ENCODE measurements around the gene GUF1. TPM values are rescaled to one million over a fixed set of nuclear protein-coding genes. Genes with fewer than 3 reads are reported as not detected.

GUF1 gene
- total RNA-seq, 1 experiment from 2014 or later = 18.6 TPM

GRCh38 chr4:44720371-44720770 is 42.2 kb downstream of the GUF1 start:
- Histone ChIP-seq H3K4me1 (replicated peaks; ENCODE audit: insufficient read depth) (peaks cover 6% of the 10 kb centered on the region; the same call in 1 of the 2 replicates), H3F3A (ENCODE audit: insufficient read depth, low read depth) (no peaks in the 10 kb centered on the region), H3K27me3 (ENCODE audit: insufficient read depth, low read depth) (no peaks in the 10 kb centered on the region), H2AFZ (no peak overlapping the region), H3K4me3 (no peak overlapping the region), H3K27ac (no peak overlapping the region), H3K36me3 (ENCODE audit: low read depth) (no peaks in the 10 kb centered on the region), H3K79me2 (ENCODE audit: low read depth) (peaks cover 13% of the 10 kb centered on the region), H3K4me2 (no peak overlapping the region), H3K9me2 (ENCODE audit: insufficient read depth) (no peaks in the 10 kb centered on the region), H3K9me3 (ENCODE audit: insufficient read depth, low read depth) (no peaks in the 10 kb centered on the region), H4K20me1 (ENCODE audit: insufficient read depth) (no peaks in the 10 kb centered on the region; the same call in 1 of the 2 replicates)
- no TSS peak for BruUV-seq (replicated peaks)
- POLR2A ChIA-PET (ENCODE audit: unreplicated experiment) = no interaction called here
- CTCF ChIA-PET = no interaction called here
- DNase-seq = no peak
- intact Hi-C loops (cut with micrococcal nuclease; ENCODE audit: unreplicated experiment) = loop anchor here (1.0 kb wide), 1 partner anchor 25 kb away; no protein-coding TSS in a partner anchor
- TF ChIP-seq EZH2 (IDR thresholded peaks at IDR 0.05; ENCODE audit: low read depth) (no peak), CTCF (conservative IDR thresholded peaks at IDR 0.05) (no peak)

- Histone ChIP-seq H3F3A (ENCODE audit: insufficient read depth, low read depth) (no peaks in the 10 kb centered on the region), H3K9me3 (ENCODE audit: insufficient read depth, low read depth) (no peaks in the 10 kb centered on the region), H3K4me1 (replicated peaks; ENCODE audit: insufficient read depth) (peaks cover 12% of the 10 kb centered on the region; the same call in 1 of the 2 replicates), H3K79me2 (ENCODE audit: low read depth) (peaks cover 20% of the 10 kb centered on the region), H3K27me3 (ENCODE audit: insufficient read depth, low read depth) (no peaks in the 10 kb centered on the region), H3K4me2 (no peak overlapping the region), H4K20me1 (ENCODE audit: insufficient read depth) (no peaks in the 10 kb centered on the region; the same call in 1 of the 2 replicates), H3K4me3 (no peak overlapping the region), H3K9me2 (ENCODE audit: insufficient read depth) (no peaks in the 10 kb centered on the region), H3K27ac (no peak overlapping the region), H2AFZ (no peak overlapping the region), H3K36me3 (ENCODE audit: low read depth) (no peaks in the 10 kb centered on the region)
- no peak for DNase-seq
- intact Hi-C loops (cut with micrococcal nuclease; ENCODE audit: unreplicated experiment) = no loop called here
- BruUV-seq (replicated peaks) = no TSS peak
- ChIA-PET POLR2A (ENCODE audit: unreplicated experiment) (no interaction called here), CTCF (no interaction called here)
- TF ChIP-seq CTCF (conservative IDR thresholded peaks at IDR 0.05) = no peak
- TF ChIP-seq EZH2 (IDR thresholded peaks at IDR 0.05; ENCODE audit: low read depth) = no peak
These were observed 43.8 kb downstream of the GUF1 start for GRCh38 chr4:44722001-44722400.

- Histone ChIP-seq H2AFZ (peak overlapping the region; percentile 98; the same call in 1 of the 2 replicates), H3K4me2 (peak overlapping the region; percentile 94), H3K4me3 (peak overlapping the region; percentile 89), H3K4me1 (replicated peaks; ENCODE audit: insufficient read depth) (peaks cover 18% of the 10 kb centered on the region; the same call in 1 of the 2 replicates), H3K79me2 (ENCODE audit: low read depth) (peaks cover 20% of the 10 kb centered on the region), H3K9me2 (ENCODE audit: insufficient read depth) (no peaks in the 10 kb centered on the region), H4K20me1 (ENCODE audit: insufficient read depth) (no peaks in the 10 kb centered on the region; the same call in 1 of the 2 replicates), H3K27me3 (ENCODE audit: insufficient read depth, low read depth) (no peaks in the 10 kb centered on the region), H3K9me3 (ENCODE audit: insufficient read depth, low read depth) (no peaks in the 10 kb centered on the region), H3K36me3 (ENCODE audit: low read depth) (no peaks in the 10 kb centered on the region), H3F3A (ENCODE audit: insufficient read depth, low read depth) (no peaks in the 10 kb centered on the region), H3K27ac (no peak overlapping the region)
- intact Hi-C loops (cut with micrococcal nuclease; ENCODE audit: unreplicated experiment) = no loop called here
- no peak for DNase-seq
- TF ChIP-seq CTCF (conservative IDR thresholded peaks at IDR 0.05) (no peak), EZH2 (IDR thresholded peaks at IDR 0.05; ENCODE audit: low read depth) (no peak)
- ChIA-PET CTCF (no interaction called here), POLR2A (ENCODE audit: unreplicated experiment) (no interaction called here)
- BruUV-seq (replicated peaks) = no TSS peak
These were observed 46.9 kb downstream of the GUF1 start for GRCh38 chr4:44725166-44725565.
